HG03135 (cell line): ENCODE measurements around the gene CCDC78.

Source experiments
- ATAC-seq: cut with Tn5 transposase; IDR thresholded peaks from one replicate; pipeline ENCODE4 v1.9.1; 2021; ENCODE audit warnings: mild to moderate bottlenecking, moderate library complexity; ENCODE audit not compliant: unreplicated experiment

The CCDC78 gene

DNA sequence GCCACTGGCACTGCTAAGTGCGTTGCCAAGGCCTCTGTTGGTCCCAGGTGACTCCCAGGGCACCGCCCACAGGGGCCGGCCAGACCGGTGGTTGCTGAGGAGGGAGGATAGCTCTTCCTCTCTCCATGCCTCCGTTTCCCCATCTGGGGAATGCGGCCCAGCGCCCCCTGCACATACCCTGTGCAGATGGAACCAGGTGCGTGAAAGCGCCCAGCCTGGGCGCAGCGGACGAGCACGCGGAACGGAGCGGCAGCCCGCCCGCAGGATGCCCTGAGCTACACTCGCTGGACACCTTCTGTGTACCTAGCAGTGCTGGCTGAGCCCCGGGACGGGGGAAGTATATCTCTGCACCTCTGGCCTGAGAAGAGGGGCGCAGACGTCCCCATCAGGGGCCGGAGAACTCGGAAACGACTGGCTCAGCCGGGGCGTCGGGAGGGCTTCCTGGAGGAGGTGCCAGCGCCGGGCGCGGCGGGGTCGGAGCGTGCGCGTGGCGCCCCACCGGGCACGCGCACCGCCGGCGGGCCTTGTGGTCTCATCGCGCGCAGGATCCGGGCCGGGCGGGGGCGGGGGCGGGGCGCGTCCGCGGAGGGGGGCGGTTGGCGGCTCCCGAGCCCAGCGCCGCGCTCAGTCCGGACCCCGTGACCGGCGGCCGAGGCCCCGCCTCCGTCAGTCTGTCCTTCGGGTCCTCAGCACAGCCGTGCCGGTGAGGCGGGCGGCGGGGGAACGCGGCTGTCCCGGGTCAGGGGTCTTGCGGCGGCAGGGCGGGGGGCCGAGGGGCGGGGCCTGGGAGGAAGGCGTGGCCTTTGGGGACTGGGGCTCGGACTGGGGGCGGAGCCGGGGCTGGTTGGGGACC, at the start of gene CCDC78, which contains the start of gene HAGHL:
TSS of gene CCDC78 (minus strand) at position 6 of the 853 bp plus-strand sequence. CDS start 76 bp downstream, outside the sequence.
TSS of gene HAGHL (plus strand) at position 669 of the 853 bp plus-strand sequence. CDS start 404 bp downstream, outside the sequence.
- no peak for ATAC-seq

DNA sequence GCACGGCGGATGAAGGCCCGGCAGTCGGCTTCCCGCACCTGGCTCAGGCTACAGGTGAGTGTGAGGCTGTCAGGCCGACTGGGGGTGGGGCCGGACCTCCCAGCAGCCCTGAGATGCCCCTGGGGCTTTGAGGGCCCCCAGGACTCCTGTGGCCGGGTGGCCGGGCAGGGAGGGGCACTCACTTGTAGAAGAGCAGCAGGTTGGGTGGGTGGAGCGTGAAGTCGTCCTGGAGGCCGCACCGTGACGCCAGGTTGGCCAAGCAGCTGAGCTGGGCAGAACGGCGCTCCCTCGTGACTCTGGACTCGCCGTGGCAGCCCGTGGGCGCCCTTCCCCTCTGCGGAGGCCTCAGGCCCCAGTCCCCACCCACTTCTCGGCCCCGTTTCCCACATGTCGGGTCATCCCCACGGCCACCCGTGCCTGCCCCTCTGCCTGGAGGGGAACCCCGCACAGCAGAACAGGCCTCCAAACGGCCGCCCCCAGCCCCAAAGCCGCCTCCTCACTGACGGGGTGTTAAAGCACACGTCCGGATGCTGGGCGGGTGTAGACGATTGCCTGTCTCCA, 49.1 kb upstream of the CCDC78 start:
- no peak for ATAC-seq

DNA sequence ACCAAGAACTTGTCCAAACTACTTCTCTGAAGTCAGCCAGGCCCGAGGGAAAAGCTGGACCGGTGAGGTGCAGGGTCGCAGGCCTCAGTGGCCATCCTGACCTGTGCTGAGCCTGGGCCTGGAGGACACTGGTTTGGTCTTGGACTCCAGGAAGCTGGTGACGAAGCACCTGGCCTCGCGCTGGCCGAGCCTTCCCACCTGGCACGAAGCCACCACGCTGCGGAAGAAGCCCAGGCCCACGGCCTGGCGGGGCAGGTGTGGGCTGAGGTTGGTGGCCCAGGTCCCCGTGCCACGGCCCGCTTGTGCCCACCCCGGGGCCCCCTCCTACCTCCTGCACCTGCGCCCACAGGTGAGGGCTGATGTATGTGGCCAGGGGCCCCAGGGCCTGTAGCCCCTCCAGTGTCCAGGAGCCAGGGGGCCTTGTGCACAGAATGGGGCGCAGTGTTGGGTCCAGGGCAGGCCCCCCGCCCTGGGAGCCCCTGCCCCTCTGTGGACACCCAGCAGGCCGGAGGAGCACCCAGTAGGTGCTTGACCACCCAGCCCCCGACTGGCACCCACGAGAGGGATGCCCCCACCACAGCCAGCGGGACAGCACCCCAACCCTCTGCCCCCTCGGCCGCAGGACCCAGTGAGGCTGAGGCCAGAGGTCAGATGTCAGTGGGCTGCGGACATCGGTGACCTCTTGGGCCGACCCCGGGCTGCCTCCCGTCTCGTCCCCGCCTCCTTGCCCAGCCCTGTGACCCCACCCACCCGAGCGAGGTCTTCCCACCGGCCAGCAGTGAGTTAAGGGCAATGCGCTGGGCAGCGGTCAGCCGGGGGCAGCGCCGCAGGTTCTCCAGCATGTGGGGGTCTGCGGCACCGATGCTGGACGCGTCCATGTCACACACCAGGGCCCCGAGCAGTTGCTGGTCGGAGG, 48.1 kb upstream of the CCDC78 start:
- no peak for ATAC-seq

DNA sequence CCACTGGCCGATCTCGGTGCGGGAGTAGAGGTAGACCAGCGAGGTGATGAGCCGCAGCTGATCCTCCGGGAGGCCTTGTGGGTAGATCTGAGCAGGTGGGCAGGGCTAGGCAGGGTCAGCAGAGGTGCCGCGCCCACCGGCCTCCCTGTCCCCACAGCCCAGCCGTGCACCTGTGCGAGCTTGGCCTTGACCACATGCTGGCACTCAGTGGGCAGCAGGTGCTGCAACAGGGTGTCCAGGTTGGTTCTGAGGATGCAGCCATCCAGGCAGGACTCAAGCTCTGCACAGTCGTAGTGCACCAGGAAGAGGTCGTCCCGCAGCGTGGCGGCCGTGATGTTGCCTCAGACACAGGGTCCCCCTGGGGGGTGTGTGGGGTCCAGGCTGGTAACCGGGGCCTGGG, 46.7 kb upstream of the CCDC78 start:
- ATAC-seq, result no peak

GRCh38 chr16:770411-770810, 44.2 kb upstream of the CCDC78 start:
- no peak for ATAC-seq

GRCh38 chr16:769934-770333, 43.7 kb upstream of the CCDC78 start:
- no peak for ATAC-seq

DNA sequence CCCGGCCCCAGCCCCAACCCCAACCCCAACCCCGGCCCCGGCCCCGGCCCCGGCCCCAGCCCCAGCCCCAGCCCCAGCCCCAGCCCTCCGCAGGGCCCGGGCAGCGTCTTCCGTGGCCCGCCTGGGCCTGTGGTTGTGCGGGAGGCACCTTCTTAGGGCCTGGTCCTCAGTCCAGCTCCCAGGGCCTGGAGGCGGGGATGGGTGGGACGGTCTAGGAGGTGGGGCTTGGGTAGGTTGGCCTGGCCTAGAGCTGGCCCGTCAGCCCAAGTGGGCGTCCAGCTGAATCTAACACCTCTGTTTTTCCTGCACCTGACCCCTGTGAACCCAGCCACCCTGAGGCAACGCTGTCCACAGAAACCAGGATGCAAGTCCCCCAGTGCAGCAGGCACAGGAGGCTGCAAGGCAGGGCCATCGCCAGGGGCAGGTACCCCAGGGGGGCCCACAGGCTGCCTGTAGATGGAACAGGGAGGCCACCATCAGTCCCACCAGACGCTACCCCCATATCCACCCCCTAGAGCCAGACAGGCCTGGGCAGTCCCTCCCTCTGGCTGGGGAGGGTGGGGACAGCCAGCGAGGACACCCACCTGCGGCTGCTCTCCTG, 43.0 kb upstream of the CCDC78 start:
- no peak for ATAC-seq

GRCh38 chr16:768428-768827, 42.2 kb upstream of the CCDC78 start:
- ATAC-seq, result no peak

- no peak for ATAC-seq
Observed at GRCh38 chr16:767743-768235, 41.5 kb upstream of the CCDC78 start.

DNA sequence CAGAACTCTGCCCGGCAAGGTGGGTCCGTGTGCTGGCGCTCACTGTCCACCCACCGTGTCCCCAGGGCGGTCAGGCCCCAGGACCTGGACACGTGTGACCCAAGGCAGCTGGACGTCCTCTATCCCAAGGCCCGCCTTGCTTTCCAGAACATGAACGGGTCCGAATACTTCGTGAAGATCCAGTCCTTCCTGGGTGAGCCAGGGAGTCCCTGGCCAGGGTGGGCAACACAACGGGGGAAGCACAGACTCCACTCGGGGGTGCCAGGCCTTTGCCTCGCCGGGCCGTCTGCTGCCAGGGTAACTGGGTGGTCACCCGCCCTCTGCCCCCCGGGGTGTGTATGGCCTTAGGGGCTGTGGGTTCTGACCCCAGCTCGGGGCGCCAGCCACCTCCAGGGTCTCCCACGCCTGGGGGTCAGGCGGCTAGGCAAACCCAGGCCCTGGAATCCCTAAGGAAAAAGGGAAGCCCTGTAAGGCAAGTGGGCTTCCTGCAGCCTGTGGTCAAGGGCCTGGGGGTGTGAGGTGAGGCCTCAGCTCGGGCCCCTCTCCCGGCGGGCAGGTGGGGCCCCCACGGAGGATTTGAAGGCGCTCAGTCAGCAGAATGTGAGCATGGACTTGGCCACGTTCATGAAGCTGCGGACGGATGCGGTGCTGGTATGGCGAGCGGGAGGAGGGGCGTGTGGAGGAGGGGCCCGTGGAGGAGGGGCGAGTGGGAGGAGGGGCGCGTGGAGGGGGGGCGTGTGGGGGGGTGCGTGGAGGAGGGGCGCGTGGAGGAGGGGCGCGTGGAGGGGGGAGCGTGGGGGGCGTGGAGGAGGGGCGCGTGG, 40.8 kb upstream of the CCDC78 start:
- no peak for ATAC-seq

GRCh38 chr16:766008-766819, 40.0 kb upstream of the CCDC78 start:
- no peak for ATAC-seq

- no peak for ATAC-seq
Observed at GRCh38 chr16:765488-765865, 39.2 kb upstream of the CCDC78 start.

DNA sequence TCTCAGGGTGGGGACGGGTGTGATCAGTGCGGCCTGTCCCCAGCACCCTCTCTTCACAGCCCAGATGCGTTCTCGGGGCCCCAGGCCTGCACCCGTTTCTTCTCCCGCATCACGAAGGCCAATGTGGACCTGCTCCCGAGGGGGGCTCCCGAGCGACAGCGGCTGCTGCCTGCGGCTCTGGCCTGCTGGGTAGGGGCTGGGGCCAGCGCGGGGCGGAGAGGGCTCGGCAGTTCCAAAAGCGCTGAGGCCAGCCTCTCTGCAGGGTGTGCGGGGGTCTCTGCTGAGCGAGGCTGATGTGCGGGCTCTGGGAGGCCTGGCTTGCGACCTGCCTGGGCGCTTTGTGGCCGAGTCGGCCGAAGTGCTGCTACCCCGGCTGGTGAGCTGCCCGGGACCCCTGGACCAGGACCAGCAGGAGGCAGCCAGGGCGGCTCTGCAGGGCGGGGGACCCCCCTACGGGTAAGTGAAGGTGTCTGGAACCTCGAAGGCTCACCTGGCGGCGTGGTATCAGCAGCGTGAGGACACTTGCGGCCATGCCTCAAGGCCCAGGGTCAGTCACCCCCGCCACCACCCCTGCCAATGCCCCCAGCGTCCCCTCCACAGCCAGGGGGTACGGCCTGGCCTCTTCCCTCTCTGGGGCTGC, 38.7 kb upstream of the CCDC78 start:
- no peak for ATAC-seq

GRCh38 chr16:764184-764750, 38.0 kb upstream of the CCDC78 start:
- no peak for ATAC-seq

- no peak for ATAC-seq
Observed at GRCh38 chr16:763369-764183, 37.3 kb upstream of the CCDC78 start.

- no peak for ATAC-seq
Observed at GRCh38 chr16:762595-763268, 36.5 kb upstream of the CCDC78 start.
